ENCODE results near the gene FBXO22. TPM values are rescaled to one million over a fixed set of nuclear protein-coding genes. Genes with fewer than 3 reads are reported as not detected.
"Not testable (repeated sequence)": the region's sequence is repeated elsewhere in the genome, so short reads cannot be mapped to it uniquely, and the experiment has no call there.

FBXO22 gene
- total RNA-seq, 1 donor from 2014 or later, result 30.8 TPM

- peak in 1 of 2 donors; percentile 13 for DNase-seq (ENCODE audit: low read depth in 2 of 2)
Measured at GRCh38 chr15:75920079-75920478, 16.4 kb downstream of the FBXO22 start.

GRCh38 chr15:75921732-75922703 lies 18.3 kb downstream of the FBXO22 start:
- DNase-seq (ENCODE audit: low read depth in 2 of 2), result peak; percentile 75 to 88

- no peak for DNase-seq (ENCODE audit: low read depth in 2 of 2)
Measured at GRCh38 chr15:75923756-75924155, 20.1 kb downstream of the FBXO22 start.

- no peak for DNase-seq (ENCODE audit: low read depth in 2 of 2)
Measured at GRCh38 chr15:75924576-75924975, 20.9 kb downstream of the FBXO22 start.

GRCh38 chr15:75925440-75925839 lies 21.8 kb downstream of the FBXO22 start:
- no peak for DNase-seq (ENCODE audit: low read depth in 2 of 2)

- DNase-seq (ENCODE audit: low read depth in 2 of 2), result no peak
Measured at GRCh38 chr15:75926931-75927330, 23.3 kb downstream of the FBXO22 start.

- no peak for DNase-seq (ENCODE audit: low read depth in 2 of 2)
Measured at GRCh38 chr15:75927601-75928000, 23.9 kb downstream of the FBXO22 start.

- peak in 1 of 2 donors; percentile 12 for DNase-seq (ENCODE audit: low read depth in 2 of 2)
Measured at GRCh38 chr15:75928680-75929608, 25.3 kb downstream of the FBXO22 start.

- DNase-seq (ENCODE audit: low read depth in 2 of 2), result peak; percentile 49 to 66
Measured at GRCh38 chr15:75929799-75930565, 26.3 kb downstream of the FBXO22 start.

GRCh38 chr15:75930866-75931265 lies 27.2 kb downstream of the FBXO22 start:
- DNase-seq (ENCODE audit: low read depth in 2 of 2), result no peak

GRCh38 chr15:75942464-75942863 lies 38.8 kb downstream of the FBXO22 start:
- no peak for DNase-seq (ENCODE audit: low read depth in 2 of 2)

- DNase-seq (ENCODE audit: low read depth in 2 of 2), result no peak
Measured at GRCh38 chr15:75943246-75943645, 39.6 kb downstream of the FBXO22 start.

- no peak for DNase-seq (ENCODE audit: low read depth in 2 of 2)
Measured at GRCh38 chr15:75943713-75944215, 40.1 kb downstream of the FBXO22 start.

GRCh38 chr15:75945953-75946352 lies 42.3 kb downstream of the FBXO22 start:
- DNase-seq (ENCODE audit: low read depth in 2 of 2), result no peak

- no peak for DNase-seq (ENCODE audit: low read depth in 2 of 2)
Measured at GRCh38 chr15:75947092-75947491, 43.4 kb downstream of the FBXO22 start.

- no peak for DNase-seq (ENCODE audit: low read depth in 2 of 2)
Measured at GRCh38 chr15:75948761-75949296, 45.2 kb downstream of the FBXO22 start.

GRCh38 chr15:75952525-75952924 lies 48.8 kb downstream of the FBXO22 start:
- DNase-seq (ENCODE audit: low read depth in 2 of 2), result no peak

- no peak for DNase-seq (ENCODE audit: low read depth in 2 of 2)
Measured at GRCh38 chr15:75955720-75956119, 52.0 kb downstream of the FBXO22 start.

- no peak for DNase-seq (ENCODE audit: low read depth in 2 of 2)
Measured at GRCh38 chr15:75961331-75961730, 57.7 kb downstream of the FBXO22 start.

GRCh38 chr15:75966073-75966472 lies 62.4 kb downstream of the FBXO22 start:
- DNase-seq (ENCODE audit: low read depth in 2 of 2), result no peak

- DNase-seq (ENCODE audit: low read depth in 2 of 2), result not testable (repeated sequence)
Measured at GRCh38 chr15:75976766-75977165, 73.1 kb downstream of the FBXO22 start.

Data from lung microvascular endothelial cell (primary cell).